GM12878 (cell line): Measurements from ENCODE around the gene BDP1. TPM values are rescaled to one million over a fixed set of nuclear protein-coding genes. Genes with fewer than 3 reads are reported as not detected.

ENCODE experiments used
- ATAC-seq: fragments of 200-7000 bp; cut with Tn5 transposase; 3 replicates; pipeline ENCODE4 v1.9.1; 2020; ENCODE audit warnings: mild to moderate bottlenecking, moderate library complexity
- BruUV-seq: library from RNA; stranded (reverse); fragments of 400-500 nt; replicated peaks from 2 replicates; lab custom pipeline; 2021; lab: Mats Ljungman, UMichigan
- CTCF ChIA-PET: fragments of 300-600 bp; sonication (Branson Sonifier 250); formaldehyde crosslinking; extraction: SDS; loops from one replicate; lab custom pipeline; 2021; ENCODE audit warnings: inconsistent platforms; lab: Yijun Ruan, JAX
- POLR2A ChIA-PET: fragments of 350-600 bp; formaldehyde crosslinking; extraction: SDS; loops from one replicate; lab custom pipeline; 2021; ENCODE audit warnings: inconsistent platforms; lab: Charles Lee
- RAD21 ChIA-PET: fragments of 300-600 bp; sonication (Branson Sonifier 250); formaldehyde crosslinking; loops from one replicate; lab custom pipeline; 2023; ENCODE audit warnings: antibody characterized with exemption; ENCODE audit not compliant: unreplicated experiment; lab: Charles Lee
- SMC1A ChIA-PET: fragments of 300-600 bp; sonication (Branson Sonifier 250); formaldehyde crosslinking; loops from one replicate; lab custom pipeline; 2023; ENCODE audit not compliant: unreplicated experiment, uncharacterized antibody; lab: Charles Lee
- DNase-seq: peaks from one replicate; pipeline ENCODE4 v3.0.0-alpha.2; 2011; ENCODE audit warnings: low read depth, low spot score
- FAIRE-seq: peaks from 3 replicates; lab custom pipeline; 2011; peaks lifted over from hg19 to GRCh38; lab: Jason Lieb, UNC
- H2AFZ ChIP-seq: 2 replicates; pipeline ENCODE4 v1.6.0; 2011; ENCODE audit warnings: low read depth, low read length, control low read depth; ENCODE audit not compliant: control insufficient read depth
- H3K27ac ChIP-seq: 2 replicates; pipeline ENCODE4 v1.5.1; 2011; ENCODE audit warnings: control low read depth; ENCODE audit not compliant: control insufficient read depth, insufficient read depth
- H3K27me3 ChIP-seq, 2 experiments: replicated peaks in 1 of 2; 2 replicates each; pipeline versions ENCODE4 v1.6.0 to v1.6.1; 2011; ENCODE audit warnings: low read length in 1 of 2; ENCODE audit not compliant: control insufficient read depth in 2 of 2, insufficient read depth in 2 of 2
- H3K36me3 ChIP-seq, 2 experiments: 2 replicates each; pipeline ENCODE4 v1.5.1; 2011; ENCODE audit warnings: low read length in 1 of 2; ENCODE audit not compliant: control insufficient read depth in 2 of 2, insufficient read depth in 2 of 2
- H3K4me1 ChIP-seq: 2 replicates; pipeline ENCODE4 v1.6.1; 2011; ENCODE audit warnings: mild to moderate bottlenecking, low read length, moderate library complexity, mixed read lengths; ENCODE audit not compliant: control insufficient read depth, insufficient read depth
- H3K4me2 ChIP-seq: 2 replicates; pipeline ENCODE4 v1.6.0; 2011; ENCODE audit warnings: control low read depth; ENCODE audit not compliant: control insufficient read depth, insufficient read depth
- H3K4me3 ChIP-seq: fragments of 200-600 bp; sonication (generic); 2 replicates; pipeline ENCODE4 v1.5.1; 2016
- H3K79me2 ChIP-seq: 2 replicates; pipeline ENCODE4 v1.6.0; 2011; ENCODE audit warnings: low read length; ENCODE audit not compliant: control insufficient read depth, insufficient read depth
- H3K9ac ChIP-seq: 2 replicates; pipeline ENCODE4 v1.8.0; 2011; ENCODE audit warnings: low read length, control low read depth, mixed read lengths; ENCODE audit not compliant: control insufficient read depth, insufficient read depth
- H3K9me3 ChIP-seq: replicated peaks from 3 replicates; pipeline ENCODE4 v1.5.1; 2011; ENCODE audit warnings: mild to moderate bottlenecking, low read length; ENCODE audit not compliant: control insufficient read depth, insufficient read depth
- H4K20me1 ChIP-seq: 2 replicates; pipeline ENCODE4 v1.6.0; 2011; ENCODE audit not compliant: control insufficient read depth, insufficient read depth
- CBFB ChIP-seq: IDR thresholded peaks from 2 replicates; pipeline ENCODE4 v1.6.1; 2016; ENCODE audit warnings: antibody characterized with exemption, low read depth
- CREB1 ChIP-seq: IDR thresholded peaks from 2 replicates; pipeline ENCODE4 v1.6.1; 2012; ENCODE audit warnings: low read depth, mild to moderate bottlenecking, inconsistent platforms
- GATAD2B ChIP-seq: fragments of 450-650 bp; conservative IDR thresholded peaks from 2 replicates; pipeline ENCODE4 v1.6.1; 2017; ENCODE audit warnings: low read depth, mild to moderate bottlenecking, moderate library complexity
- HCFC1 ChIP-seq: fragments of 150-350 bp; IDR thresholded peaks from 2 replicates; pipeline ENCODE4 v1.6.1; 2014; ENCODE audit warnings: low read length
- KDM1A ChIP-seq: fragments of 200-600 bp; sonication (generic); IDR thresholded peaks from 2 replicates; pipeline ENCODE4 v1.6.1; 2016; ENCODE audit warnings: borderline replicate concordance
- MEF2B ChIP-seq: fragments of 450-650 bp; IDR thresholded peaks from 2 replicates; pipeline ENCODE4 v1.6.1; 2018; ENCODE audit warnings: mild to moderate bottlenecking, moderate library complexity; ENCODE audit not compliant: partially characterized antibody, poor library complexity, severe bottlenecking
- RBBP5 ChIP-seq: fragments of 200-600 bp; sonication (generic); conservative IDR thresholded peaks from 2 replicates; pipeline ENCODE4 v1.6.1; 2016
- SIX5 ChIP-seq: IDR thresholded peaks from 2 replicates; pipeline ENCODE4 v1.6.1; 2011; ENCODE audit warnings: mild to moderate bottlenecking, low read depth, low read length, moderate library complexity; ENCODE audit not compliant: severe bottlenecking
- ZNF622 ChIP-seq: fragments of 450-650 bp; IDR thresholded peaks from 2 replicates; pipeline ENCODE4 v1.6.1; 2017; ENCODE audit warnings: mild to moderate bottlenecking, inconsistent platforms
- ZZZ3 ChIP-seq: IDR thresholded peaks from 2 replicates; pipeline ENCODE4 v1.6.1; 2011; ENCODE audit warnings: low read depth; ENCODE audit not compliant: control insufficient read depth, insufficient read length
- WGBS: methylation state at CpG from one replicate; pipeline ENCODE4 v1.1.6; 2016; ENCODE audit warnings: low lambda C conversion rate; ENCODE audit not compliant: insufficient replicate concordance, insufficient coverage; ENCODE audit errors: missing lambda C conversion rate; 5-methylcytosine and 5-hydroxymethylcytosine counted together
- in situ Hi-C: fragments of 300-500 bp; cut with MboI; formaldehyde crosslinking; loops from 9 replicates; pipeline ENCODE4 v1.14.3; 2018; ENCODE audit warnings: mixed read lengths
- intact Hi-C: fragments of 100-400 bp; cut with micrococcal nuclease; formaldehyde crosslinking; loops from one replicate; pipeline ENCODE4 v1.14.2; 2022; ENCODE audit not compliant: unreplicated experiment
- polyA plus RNA-seq, 11 experiments: library from polyadenylated mRNA; depleted of rRNA in 4 of 11; unstranded in 6 of 11; stranded (reverse) in 5 of 11; fragments of >200 nt; fragmentation: Nextera tagmentation in 4 of 11; fragmentation: Illumina TruSeq in 1 of 11; extraction: Ambion mirVana in 4 of 11; extraction: Trizol in 1 of 11; gene quantifications; 1 replicate in 1 of 11; 2 replicates in 10 of 11; pipeline versions ENCODE4 v1.2.1 to v1.2.3, GENCODE V29; 2011 to 2016; ENCODE audit warnings: inconsistent platforms in 2 of 11, missing spikeins in 2 of 11, low read depth in 1 of 11
- total RNA-seq, 4 experiments: library from RNA; depleted of rRNA in 3 of 4; stranded (reverse); fragments of >200 nt in 3 of 4; fragmentation: Illumina TruSeq in 1 of 4; extraction: Trizol in 1 of 4; gene quantifications; 2 replicates each; pipeline versions ENCODE4 v1.2.1 to v1.2.3, GENCODE V29; 2013 to 2021
- TF ChIP-seq, protein P1 (sequence below): fragments of 450-650 bp; formaldehyde crosslinking; IDR thresholded peaks from 2 replicates; pipeline ENCODE4 v1.4.0; 2020; ENCODE audit warnings: mild to moderate bottlenecking, moderate library complexity
- TF ChIP-seq, protein P2 (sequence below): IDR thresholded peaks from 2 replicates; pipeline ENCODE4 v1.6.1; 2012; ENCODE audit warnings: low read depth, low read length, improper control_type of control experiment
- TF ChIP-seq, protein P3 (sequence below): fragments of 450-650 bp; IDR thresholded peaks from 2 replicates; pipeline ENCODE4 v1.6.1; 2018; ENCODE audit warnings: borderline replicate concordance, mild to moderate bottlenecking; ENCODE audit not compliant: partially characterized antibody
- TF ChIP-seq, protein P4 (sequence below): fragments of 450-650 bp; formaldehyde crosslinking; IDR thresholded peaks from 2 replicates; pipeline ENCODE4 v1.5.0; 2022; ENCODE audit warnings: mild to moderate bottlenecking, missing genetic modification characterization

The BDP1 gene
- total and polyA plus RNA-seq, 10 of the 15 experiments (the other 5 are each of a cell fraction or from before 2014, with no cell fraction given) = 6.1 to 31.1 (median 17.7) TPM

DNA sequence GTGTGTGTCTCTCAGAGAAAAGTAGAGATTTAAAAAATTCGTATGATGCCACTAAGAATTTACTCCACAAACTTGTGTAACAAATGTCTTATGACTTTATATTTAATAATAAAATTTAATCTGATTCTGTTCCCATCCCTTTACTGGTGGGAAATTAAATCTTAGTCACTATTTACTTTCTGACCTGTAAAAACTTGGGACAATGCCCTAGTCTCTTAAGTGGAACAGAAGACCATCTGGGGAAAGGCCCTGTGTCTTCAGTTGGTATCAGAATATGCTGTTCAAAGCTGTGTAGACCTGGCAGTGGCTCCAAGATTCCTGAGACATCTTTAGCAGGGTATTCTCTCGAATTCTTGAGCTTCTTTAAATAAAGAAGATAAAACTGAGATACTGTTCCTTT lies 2.6 kb upstream of the BDP1 start:
- H3K79me2 ChIP-seq = peaks cover 25% of the 10 kb centered on the region
- H2AFZ ChIP-seq = no peak overlapping the region
- DNase-seq = no peak
- no peak overlapping the region for H3K4me3 ChIP-seq
- CTCF ChIA-PET = interaction anchor here (0.6 kb wide), 1 partner anchor 1666 kb away, joined by 3 read pairs; no protein-coding TSS in a partner anchor
- H3K27ac ChIP-seq = no peak overlapping the region
- H3K27me3 ChIP-seq = no peaks in the 10 kb centered on the region; a peak in 1 of 4 replicates
- no peak for FAIRE-seq
- no peaks in the 10 kb centered on the region for H3K36me3 ChIP-seq
- H3K4me1 ChIP-seq = no peaks in the 10 kb centered on the region
- H4K20me1 ChIP-seq = no peaks in the 10 kb centered on the region
- 2% methylated on average over 2 of the region's 2 CpGs for WGBS
- intact Hi-C loops = no loop called here
- SMC1A ChIA-PET = no interaction called here
- no peaks in the 10 kb centered on the region for H3K9me3 ChIP-seq
- no peak for ATAC-seq
- in situ Hi-C loops = no loop called here
- no TSS peak for BruUV-seq
- no peak overlapping the region for H3K4me2 ChIP-seq
- POLR2A ChIA-PET = no interaction called here
- H3K9ac ChIP-seq = no peak overlapping the region
- RAD21 ChIA-PET = no interaction called here
- no peak for TF ChIP-seq SIX5
- TF ChIP-seq HCFC1 = no peak
- TF ChIP-seq, protein P1, sequence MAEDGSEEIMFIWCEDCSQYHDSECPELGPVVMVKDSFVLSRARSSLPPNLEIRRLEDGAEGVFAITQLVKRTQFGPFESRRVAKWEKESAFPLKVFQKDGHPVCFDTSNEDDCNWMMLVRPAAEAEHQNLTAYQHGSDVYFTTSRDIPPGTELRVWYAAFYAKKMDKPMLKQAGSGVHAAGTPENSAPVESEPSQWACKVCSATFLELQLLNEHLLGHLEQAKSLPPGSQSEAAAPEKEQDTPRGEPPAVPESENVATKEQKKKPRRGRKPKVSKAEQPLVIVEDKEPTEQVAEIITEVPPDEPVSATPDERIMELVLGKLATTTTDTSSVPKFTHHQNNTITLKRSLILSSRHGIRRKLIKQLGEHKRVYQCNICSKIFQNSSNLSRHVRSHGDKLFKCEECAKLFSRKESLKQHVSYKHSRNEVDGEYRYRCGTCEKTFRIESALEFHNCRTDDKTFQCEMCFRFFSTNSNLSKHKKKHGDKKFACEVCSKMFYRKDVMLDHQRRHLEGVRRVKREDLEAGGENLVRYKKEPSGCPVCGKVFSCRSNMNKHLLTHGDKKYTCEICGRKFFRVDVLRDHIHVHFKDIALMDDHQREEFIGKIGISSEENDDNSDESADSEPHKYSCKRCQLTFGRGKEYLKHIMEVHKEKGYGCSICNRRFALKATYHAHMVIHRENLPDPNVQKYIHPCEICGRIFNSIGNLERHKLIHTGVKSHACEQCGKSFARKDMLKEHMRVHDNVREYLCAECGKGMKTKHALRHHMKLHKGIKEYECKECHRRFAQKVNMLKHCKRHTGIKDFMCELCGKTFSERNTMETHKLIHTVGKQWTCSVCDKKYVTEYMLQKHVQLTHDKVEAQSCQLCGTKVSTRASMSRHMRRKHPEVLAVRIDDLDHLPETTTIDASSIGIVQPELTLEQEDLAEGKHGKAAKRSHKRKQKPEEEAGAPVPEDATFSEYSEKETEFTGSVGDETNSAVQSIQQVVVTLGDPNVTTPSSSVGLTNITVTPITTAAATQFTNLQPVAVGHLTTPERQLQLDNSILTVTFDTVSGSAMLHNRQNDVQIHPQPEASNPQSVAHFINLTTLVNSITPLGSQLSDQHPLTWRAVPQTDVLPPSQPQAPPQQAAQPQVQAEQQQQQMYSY = no peak
- TF ChIP-seq RBBP5 = no peak
- TF ChIP-seq, protein P2, sequence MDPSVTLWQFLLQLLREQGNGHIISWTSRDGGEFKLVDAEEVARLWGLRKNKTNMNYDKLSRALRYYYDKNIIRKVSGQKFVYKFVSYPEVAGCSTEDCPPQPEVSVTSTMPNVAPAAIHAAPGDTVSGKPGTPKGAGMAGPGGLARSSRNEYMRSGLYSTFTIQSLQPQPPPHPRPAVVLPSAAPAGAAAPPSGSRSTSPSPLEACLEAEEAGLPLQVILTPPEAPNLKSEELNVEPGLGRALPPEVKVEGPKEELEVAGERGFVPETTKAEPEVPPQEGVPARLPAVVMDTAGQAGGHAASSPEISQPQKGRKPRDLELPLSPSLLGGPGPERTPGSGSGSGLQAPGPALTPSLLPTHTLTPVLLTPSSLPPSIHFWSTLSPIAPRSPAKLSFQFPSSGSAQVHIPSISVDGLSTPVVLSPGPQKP = no peak
- TF ChIP-seq ZNF622 = no peak
- TF ChIP-seq, protein P3, sequence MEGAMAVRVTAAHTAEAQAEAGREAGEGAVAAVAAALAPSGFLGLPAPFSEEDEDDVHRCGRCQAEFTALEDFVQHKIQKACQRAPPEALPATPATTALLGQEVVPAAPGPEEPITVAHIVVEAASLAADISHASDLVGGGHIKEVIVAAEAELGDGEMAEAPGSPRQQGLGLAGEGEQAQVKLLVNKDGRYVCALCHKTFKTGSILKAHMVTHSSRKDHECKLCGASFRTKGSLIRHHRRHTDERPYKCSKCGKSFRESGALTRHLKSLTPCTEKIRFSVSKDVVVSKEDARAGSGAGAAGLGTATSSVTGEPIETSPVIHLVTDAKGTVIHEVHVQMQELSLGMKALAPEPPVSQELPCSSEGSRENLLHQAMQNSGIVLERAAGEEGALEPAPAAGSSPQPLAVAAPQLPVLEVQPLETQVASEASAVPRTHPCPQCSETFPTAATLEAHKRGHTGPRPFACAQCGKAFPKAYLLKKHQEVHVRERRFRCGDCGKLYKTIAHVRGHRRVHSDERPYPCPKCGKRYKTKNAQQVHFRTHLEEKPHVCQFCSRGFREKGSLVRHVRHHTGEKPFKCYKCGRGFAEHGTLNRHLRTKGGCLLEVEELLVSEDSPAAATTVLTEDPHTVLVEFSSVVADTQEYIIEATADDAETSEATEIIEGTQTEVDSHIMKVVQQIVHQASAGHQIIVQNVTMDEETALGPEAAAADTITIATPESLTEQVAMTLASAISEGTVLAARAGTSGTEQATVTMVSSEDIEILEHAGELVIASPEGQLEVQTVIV = no peak
- TF ChIP-seq, protein P4, sequence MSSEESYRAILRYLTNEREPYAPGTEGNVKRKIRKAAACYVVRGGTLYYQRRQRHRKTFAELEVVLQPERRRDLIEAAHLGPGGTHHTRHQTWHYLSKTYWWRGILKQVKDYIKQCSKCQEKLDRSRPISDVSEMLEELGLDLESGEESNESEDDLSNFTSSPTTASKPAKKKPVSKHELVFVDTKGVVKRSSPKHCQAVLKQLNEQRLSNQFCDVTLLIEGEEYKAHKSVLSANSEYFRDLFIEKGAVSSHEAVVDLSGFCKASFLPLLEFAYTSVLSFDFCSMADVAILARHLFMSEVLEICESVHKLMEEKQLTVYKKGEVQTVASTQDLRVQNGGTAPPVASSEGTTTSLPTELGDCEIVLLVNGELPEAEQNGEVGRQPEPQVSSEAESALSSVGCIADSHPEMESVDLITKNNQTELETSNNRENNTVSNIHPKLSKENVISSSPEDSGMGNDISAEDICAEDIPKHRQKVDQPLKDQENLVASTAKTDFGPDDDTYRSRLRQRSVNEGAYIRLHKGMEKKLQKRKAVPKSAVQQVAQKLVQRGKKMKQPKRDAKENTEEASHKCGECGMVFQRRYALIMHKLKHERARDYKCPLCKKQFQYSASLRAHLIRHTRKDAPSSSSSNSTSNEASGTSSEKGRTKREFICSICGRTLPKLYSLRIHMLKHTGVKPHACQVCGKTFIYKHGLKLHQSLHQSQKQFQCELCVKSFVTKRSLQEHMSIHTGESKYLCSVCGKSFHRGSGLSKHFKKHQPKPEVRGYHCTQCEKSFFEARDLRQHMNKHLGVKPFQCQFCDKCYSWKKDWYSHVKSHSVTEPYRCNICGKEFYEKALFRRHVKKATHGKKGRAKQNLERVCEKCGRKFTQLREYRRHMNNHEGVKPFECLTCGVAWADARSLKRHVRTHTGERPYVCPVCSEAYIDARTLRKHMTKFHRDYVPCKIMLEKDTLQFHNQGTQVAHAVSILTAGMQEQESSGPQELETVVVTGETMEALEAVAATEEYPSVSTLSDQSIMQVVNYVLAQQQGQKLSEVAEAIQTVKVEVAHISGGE (CRISPR knock-in tag) = no peak
- TF ChIP-seq MEF2B = no peak
- no peak for TF ChIP-seq GATAD2B
- TF ChIP-seq CREB1 = no peak
- no peak for TF ChIP-seq KDM1A
- TF ChIP-seq ZZZ3 = no peak
- TF ChIP-seq CBFB = no peak
